HG03139 (cell line): Measurements from ENCODE around the gene RBM28.

Source experiments
- ATAC-seq: cut with Tn5 transposase; IDR thresholded peaks from one replicate; pipeline ENCODE4 v1.9.1; 2021; ENCODE audit not compliant: unreplicated experiment

Gene RBM28

DNA sequence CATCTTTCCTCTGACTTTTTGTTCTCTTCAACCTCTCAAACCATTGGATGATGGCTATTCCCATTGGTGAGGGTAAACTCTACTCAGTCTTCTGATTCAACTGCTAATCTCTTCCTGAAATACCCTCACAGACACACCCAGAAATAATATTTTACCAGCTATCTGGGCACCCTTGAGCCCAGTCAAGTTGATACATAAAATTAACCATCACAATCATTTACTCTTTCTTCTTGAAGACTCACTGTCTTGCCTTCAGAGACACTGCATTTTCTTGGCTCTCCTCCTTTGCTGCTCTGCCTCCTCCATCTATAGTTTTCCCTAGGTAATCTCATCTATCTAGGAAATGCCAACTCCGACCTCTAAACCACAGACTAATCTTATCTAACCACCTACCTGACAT, 30.3 kb upstream of the RBM28 start:
- no peak for ATAC-seq

DNA sequence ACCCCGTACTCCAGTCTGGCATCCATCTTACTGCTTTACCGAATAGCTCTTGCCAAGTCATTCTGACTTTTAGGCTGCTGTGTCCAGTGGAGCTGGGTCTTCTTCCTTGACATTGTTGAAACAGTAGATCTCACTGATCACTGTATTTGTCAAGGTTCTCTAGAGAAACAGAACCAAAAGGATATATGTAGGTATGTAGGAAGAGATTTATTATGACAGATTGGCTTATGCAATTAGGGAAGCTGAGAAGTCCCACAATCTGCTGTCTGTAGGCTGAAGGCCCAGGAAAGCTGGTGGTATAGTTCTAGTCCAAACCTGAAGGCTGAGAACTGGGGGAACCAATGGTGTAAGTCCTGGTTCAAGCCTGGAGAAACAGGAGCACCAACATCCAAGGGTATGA, 29.9 kb upstream of the RBM28 start:
- no peak for ATAC-seq

DNA sequence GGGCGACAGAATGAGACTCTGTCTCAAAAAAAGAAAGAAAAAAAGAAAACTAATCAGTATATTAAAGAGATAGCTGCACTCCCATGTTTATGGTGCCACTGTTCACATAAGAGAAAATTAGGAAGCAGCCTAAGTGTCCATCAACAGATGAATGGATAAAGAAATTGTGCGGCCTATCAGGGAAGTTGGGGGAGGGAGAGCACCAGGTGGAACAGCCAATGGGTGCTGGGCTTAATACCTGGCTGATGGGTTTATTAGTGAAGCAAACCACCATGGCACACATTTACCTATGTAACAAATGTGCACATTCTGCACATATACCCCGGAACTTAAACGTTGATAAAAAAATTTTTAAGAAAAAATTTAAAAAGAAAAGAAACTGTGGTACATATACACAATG, 26.8 kb upstream of the RBM28 start:
- ATAC-seq: no peak

DNA sequence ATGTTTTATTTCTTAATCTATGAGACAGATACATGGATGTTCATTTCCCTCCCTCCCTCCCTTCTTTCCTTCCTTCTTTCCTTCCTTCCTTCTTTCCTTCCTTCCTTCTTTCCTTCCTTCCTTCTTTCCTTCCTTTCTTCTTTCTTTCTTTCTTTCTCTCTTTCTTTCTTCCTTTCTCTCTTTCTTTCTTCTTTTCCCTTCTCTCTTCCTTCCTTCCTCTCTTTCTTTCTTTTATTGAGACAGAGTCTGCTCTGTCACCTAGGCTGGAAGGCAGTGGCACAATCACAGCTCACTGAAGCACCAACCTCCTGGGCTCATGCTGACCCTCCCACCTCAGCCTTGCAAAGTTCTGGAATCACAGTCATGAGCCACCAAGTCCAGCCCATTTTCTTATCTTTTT, 23.3 kb upstream of the RBM28 start:
- no peak for ATAC-seq

DNA sequence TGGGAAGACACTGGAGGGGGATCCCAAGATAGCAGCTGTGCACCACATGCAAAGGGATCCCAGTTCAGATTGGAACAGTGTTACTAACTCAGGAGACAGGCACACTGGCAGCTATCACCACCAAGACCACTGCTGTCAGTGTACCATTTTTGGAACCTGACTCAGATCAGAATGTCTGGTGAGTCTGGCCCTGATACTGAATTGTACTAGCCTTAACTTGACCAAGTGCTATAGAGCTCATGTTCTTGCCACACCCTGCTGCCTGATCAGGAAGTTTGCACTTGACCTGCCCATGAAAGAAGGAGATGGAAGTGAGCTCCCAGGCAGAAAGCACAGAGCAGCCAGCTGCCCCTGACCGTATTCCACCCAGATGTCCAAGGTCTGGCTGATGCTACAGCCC, 22.6 kb upstream of the RBM28 start:
- ATAC-seq: no peak

DNA sequence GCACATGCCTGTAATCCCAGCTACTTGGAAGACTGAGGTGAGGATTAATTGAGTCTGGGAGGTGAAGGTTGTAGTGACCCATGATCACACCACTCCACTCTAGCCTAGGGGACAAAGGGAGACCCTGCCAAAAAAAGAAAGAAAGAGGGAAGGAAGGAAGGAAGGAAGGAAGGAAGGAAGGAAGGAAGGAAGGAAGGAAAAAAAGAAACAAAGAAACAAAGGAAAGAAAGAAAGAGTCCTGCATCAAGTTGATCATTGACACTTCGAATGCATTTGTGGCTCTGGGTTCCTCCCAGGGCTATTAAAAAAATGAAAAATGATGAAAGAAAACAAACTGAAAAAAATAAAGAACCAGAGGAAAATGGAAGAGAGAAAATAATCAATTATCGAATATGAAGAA, 21.7 kb upstream of the RBM28 start:
- no peak for ATAC-seq

DNA sequence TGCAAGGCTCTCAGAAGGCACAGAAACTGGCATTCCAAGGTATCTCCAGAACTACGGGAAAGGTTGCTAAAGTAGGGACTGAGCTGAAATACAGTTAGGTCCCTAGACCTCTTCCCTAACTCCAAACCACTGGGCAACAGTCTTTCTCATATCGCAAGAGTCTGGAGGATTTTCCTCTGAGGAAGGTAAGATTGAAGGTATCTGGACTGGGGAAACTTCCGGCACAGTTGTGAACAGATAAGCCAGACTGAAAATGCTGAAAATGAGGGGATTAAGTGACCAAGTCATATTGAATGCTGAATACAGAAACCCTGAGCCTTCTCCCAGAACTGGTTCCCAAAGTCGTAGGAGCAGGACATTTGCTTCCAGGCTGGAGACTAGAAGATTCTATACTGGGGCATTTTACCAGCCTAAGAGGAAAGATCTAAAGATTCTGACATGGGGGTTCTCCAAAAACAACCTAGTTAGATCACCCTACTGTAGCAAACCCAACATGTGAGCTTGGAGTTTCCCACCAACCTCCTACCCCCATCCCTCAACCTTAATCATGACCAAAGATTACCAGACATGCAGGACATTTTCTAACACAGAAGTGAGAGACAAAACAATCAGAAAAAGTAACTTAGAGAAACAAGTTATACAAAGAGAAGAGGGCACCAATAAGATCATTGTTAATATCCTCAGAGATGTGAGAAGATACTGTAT, 20.6 kb upstream of the RBM28 start:
- ATAC-seq: no peak

DNA sequence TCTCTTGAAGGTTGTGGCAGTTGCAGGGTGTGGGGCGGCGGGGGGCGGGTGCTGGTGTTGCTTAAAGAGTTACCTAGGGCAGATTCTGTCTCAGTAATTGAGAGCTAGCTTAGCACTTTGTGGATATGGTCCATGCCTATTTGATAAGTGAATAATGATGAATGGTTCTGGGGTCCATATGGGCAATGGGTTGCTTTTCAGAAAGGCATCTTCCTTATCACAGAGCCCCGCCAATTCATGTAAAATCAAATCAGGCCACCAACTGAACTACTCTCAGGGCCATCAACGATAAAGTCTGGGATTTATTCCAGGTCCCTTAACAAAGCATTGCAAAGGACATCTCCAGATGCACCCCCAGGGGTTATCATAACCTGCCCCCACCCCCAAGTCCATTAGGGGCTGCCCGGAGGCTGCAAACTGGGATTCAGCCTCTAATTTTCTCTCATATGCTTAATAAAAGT, 19.6 kb upstream of the RBM28 start:
- ATAC-seq: no peak

DNA sequence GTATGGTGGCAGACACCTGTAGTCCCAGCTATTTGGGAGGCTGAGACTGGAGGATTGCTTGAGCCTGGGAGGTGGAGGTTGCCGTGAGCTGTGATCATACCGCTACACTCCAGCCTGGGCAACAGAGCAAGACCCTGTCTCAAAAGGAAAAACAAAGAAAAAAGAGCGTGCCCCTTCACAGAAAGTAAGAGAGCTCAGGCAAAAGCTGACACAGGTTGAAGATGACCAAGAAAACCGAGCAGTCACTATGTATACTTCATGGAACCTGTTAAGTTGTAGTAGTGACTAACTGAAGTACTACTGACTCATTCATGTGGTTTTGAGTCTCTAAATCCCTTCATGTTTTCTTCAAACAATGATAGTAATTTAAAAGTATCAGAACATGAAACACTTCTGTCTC, 19.0 kb upstream of the RBM28 start:
- no peak for ATAC-seq

DNA sequence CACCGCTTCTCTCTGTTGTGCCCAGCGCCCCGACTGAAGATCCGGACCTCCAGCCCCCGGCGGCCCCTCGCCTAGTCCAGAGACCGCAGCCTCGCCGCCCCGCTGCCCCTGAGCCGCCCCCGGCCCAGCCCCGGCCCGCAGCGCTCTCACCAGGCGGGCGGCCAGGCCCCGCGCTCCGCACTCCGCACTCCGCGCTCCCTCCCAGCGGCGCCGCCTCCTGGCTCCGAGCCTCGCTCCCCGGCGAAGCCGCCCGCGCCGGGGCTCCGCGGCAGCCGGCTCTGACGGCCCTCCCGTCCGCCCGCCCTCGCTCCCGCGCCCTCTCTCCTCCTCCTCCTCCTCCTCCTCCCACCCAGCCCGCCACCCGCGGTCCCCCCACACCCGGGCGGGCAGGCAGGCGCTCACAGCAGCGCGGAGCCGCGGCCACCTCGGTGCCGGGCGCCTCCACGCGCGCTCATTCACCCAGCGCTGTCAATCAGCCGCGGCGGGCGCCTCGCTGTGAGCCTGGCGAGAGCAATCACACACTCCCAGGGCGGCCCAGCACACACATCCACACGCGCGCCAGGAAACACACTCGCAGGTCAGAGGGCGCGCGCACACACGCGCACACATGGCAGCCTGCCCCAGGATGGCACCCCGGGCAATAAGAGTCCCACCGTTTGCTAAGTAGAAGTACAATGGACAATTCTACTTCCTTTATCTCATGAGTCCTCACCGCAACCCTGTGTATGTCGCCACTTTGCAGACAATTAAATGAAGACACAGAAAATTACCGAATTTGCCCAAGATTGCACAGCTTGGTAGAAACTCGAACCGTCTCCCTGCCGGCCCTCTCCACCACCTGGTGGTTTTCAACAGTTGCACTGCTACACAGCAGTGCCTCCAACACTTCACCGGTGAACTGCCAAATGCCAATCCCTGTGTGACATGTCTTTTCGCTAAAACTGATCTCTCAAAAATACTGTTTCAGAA, 18.0 kb upstream of the RBM28 start, which contains the start of gene PRRT4:
Gene PRRT4 (minus strand): TSS at position 280 of the 969 bp plus-strand sequence.
- ATAC-seq: no peak

DNA sequence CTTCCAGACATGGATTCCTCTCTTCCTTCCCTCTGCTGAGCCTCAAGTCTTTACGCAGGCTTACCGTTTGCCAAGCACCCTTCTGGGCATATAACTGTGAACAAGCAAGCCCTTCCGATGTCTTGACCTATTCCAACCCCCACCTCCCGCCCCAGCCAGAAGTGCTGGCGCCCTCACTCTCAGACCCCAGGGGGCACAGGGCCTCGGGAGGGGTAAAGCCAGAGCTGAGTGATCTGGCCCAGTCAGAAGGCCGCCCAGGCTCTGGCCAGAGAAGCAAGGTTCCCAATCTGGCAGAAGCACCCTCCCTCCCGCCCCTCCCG, 16.6 kb upstream of the RBM28 start:
- ATAC-seq: no peak

DNA sequence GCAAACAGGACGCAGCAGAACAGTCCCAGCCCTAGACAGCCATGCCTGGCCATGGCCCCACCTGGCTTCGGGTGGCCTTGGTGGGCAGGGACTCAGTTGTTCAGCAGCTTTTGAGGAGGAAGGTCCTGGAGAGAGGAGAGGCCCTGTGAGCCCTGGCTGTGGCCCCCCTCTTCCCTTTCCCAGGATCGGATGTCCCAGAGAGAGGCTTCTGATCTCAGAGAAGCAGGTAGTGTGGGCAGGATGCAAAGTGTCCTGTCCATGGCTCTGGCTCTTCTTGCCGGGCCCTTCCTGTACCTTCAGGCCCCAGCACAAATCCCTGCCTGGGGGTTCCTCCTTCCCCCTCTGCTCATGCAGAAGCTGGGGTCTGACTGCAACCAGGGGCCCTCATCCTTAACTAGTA, 16.2 kb upstream of the RBM28 start:
- no peak for ATAC-seq

DNA sequence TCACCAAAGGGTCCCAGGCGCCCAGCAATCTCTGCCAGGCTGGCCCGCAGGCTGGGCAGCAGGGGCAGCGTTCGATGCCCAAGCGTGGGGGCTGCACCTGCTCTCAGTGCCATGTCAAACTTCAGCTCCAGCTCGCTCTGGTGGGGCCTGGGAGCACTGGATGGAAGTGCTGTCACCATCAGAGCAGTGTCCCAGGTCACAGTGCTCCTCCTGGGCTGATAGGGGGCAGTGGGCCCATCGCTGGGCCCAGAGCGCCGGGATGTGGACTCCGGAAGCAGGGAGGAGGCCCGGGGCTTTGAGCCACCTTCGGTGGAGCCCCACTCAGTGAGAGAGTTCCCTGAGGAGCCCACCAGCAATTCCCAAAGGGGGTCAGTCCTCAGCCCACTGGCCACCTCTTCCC, 15.6 kb upstream of the RBM28 start:
- no peak for ATAC-seq

DNA sequence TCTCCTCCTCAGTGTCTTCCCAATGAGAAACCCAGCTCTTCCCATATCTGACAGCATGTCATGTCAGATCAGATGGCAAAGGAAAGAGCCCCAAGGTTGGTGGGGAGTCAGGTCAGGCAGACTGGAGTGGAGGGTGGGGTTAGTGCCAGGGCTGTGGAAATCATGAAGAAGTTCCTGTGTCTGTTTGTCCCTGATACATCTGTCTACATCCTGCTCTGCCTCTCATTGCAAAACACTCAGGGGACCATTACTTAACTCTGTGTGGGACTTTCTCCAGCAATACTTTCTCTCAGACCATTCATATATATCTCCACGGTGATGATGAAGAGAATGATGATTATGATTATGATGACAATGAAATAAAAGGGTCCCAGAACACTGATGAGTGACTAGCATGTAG, 14.5 kb upstream of the RBM28 start:
- ATAC-seq: no peak

DNA sequence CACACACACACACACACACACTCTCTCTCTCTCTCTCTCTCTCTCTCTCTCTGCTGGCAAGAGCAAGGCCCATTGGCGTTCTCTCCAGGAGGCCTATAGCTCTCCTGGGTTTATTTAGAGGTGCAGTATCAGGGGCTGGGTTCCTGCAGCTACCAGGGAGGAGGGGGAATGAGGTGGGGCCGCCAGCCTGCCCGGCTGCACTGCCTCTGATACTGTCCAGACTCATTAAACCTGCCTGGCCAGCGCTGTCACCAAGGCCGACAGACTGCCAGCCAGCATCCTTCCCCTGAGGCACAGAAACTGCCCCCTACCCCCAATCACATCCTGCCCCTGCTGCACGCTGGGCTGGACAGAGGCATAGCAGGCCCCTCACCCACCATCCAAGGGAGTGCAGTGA, 13.5 kb upstream of the RBM28 start:
- no peak for ATAC-seq

DNA sequence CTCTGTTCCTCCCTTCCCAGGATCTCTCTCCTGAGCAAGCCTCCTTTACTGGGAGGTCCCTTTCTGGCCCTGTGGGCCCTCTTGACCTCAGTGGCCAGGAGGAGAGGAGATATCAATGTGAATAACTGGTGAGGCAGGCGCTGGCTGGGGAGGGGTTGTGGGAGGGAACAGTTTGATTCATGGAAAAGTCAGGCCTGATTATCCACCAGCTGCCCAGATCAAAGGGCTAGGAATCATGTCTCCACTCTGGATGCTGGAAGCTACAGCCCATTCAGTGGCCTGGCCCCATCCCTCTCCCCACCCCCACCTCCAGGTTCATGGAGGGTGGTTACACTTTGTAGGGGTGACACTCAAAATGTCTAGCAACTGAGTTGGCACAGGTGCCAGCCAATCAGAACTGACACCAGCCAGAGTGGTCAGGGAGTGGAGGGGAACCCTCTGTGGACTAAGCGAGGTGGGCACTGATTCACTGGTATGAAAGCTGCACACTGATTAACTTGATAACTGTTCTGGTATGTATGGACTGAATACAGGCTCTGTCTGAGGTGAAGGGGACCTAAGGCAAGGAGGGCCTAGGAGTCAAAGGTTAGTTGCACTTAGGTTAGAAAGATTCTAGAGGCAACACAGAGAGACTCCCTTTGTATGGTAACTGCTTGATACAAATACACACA, 13.0 kb upstream of the RBM28 start:
- no peak for ATAC-seq

DNA sequence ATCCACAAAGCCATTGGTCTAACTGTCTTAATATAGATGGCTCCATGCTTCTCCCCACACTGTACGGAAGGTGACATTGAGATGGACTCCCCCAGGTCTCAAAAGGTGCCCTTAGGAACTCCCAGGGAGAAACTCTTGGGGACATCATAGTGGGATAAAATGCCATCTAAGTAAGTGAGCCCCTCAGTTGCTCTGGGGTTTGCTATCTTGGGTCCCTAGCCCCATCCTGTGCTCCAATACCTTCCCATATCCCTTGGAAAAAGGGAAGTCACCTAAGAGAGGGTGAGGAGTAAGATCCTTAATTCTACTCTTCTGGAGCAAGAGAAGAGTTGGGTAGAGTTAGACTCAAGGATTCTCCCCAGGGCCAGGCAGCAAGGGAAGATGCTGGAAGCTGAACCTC, 9.9 kb upstream of the RBM28 start:
- no peak for ATAC-seq

DNA sequence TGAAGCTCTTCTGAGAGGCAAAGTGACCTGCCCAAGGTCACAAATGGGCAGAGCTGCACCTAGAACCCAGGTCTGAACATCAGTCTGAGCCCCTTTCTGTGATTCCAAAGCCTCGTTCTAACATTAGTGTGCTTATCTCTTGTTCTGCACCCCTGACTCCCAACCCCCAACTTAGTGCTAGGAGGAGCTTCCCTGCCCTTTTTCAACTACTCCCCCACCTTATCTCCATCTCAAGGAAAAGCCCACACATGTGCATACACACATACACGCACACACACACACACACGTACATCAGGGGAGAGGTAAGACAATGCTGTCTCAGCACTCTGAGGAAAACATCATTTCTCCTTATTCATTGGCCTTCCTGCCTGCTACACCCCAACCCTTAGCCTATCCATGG, 9.5 kb upstream of the RBM28 start:
- no peak for ATAC-seq

DNA sequence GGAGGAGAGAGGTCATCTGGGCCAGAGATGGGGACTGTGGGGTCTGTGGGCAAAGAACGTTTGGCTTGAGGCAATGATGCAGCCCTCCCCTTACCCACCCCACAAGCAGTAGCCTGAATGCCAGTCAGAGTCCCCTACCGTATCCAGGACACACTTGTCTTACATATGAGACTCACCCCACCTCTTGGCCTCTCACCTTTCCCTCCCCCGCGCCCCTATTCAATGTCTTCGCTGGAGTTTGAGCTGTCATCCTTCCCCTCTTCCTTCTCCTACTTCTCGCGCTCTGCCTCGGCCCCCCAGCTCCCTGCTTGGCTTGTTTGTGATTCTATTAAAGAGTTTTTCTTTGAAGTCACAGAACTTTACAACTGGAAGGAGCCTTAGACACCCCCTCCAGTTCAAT, 8.9 kb upstream of the RBM28 start:
- ATAC-seq: no peak

DNA sequence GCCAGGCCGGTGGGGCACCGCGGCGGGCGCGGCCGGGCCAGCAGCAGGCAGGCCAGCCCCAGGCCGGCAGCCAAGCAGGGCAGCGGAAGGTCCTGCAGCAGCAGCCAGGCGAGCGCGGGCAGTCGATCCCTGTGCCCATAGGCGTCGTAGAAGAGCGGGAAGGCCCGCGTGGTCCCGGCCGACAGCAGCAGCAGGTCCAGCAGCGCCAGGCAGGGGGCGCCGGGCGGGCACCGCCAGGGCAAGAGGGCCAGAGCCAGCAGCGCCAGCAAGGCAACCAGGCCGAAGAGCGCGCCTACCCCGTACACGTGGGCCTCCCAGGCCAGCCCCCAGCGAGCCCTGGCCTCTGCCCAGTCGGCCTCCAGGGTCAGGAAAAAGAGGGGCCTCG, 8.4 kb upstream of the RBM28 start:
- ATAC-seq: no peak

DNA sequence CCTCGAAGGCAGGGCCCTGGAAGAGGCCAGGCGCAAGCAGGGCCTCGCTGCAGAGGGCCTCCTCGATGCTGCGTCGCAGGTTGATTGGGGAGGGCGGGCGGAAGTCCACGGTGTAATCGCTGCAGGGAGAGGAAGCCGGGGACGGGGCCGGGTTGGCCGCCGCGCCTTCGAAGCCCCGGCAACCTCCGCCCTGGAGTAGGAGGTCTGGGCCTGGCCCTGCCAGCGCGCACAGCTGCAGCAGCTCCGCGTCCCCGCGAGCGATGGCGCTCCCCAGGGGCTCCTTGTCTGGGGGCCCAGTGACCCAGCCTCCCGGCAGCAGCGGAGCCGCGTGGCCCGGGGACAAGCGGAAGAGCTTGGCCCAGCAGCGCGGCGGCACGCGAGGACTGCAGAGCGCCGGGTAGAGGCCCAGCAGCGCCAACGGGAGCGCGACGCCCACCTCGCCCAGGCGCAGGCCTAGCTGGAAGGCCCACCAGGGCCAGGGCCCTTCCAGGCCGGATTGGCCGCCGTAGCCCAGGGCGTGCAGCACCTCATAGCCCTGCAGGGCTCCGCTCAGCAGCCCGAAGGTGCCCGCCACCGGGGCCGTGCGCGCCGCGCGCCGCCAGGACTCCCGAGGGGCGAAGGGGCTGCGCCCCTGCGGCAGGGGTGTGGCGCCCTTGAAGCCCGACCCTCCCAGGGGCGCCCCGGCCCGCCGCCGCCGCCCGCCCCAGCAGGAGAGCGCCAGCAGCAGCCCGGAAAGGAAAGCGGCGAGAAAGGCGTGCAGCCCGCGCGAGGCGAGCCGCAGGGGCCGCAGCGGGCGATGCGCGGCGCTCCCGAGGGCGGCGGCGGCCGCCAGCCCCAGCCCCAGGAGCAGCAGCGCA, 7.8 kb upstream of the RBM28 start:
- ATAC-seq: no peak
